ENCODE results near the gene KRT10.
A peak's percentile ranks its signal among the peaks of the same experiment; 100 is the strongest.

KRT10 gene

GRCh38 chr17:40822132-40822812, at the start of gene KRT10:
Gene KRT10 (minus strand): TSS chr17:40822614. CDS start chr17:40822585, 29 bp downstream.
- no peak for TF ChIP-seq CTCF (IDR thresholded peaks at IDR 0.05; ENCODE audit: borderline replicate concordance, insufficient read depth, low read depth, low read length)
- no peak within 1 kb of the TSS for H3K4me3 ChIP-seq (ENCODE audit: low read depth, low read length)

- TF ChIP-seq CTCF (IDR thresholded peaks at IDR 0.05; ENCODE audit: borderline replicate concordance, insufficient read depth, low read depth, low read length), result no peak
- no peak overlapping the region for H3K4me3 ChIP-seq (ENCODE audit: low read depth, low read length)
Measured at GRCh38 chr17:40871316-40871715, 48.9 kb upstream of the KRT10 start.

GRCh38 chr17:40870136-40870535, 47.7 kb upstream of the KRT10 start:
- H3K4me3 ChIP-seq (ENCODE audit: low read depth, low read length), result no peak overlapping the region
- no peak for TF ChIP-seq CTCF (IDR thresholded peaks at IDR 0.05; ENCODE audit: borderline replicate concordance, insufficient read depth, low read depth, low read length)

- TF ChIP-seq CTCF (IDR thresholded peaks at IDR 0.05; ENCODE audit: borderline replicate concordance, insufficient read depth, low read depth, low read length), result no peak
Measured at GRCh38 chr17:40866838-40867237, 44.4 kb upstream of the KRT10 start, which contains the start of gene KRT12. Gene KRT12 (minus strand): TSS chr17:40867223. CDS start chr17:40867186, 37 bp downstream.

GRCh38 chr17:40864661-40865390, 42.4 kb upstream of the KRT10 start:
- TF ChIP-seq CTCF (IDR thresholded peaks at IDR 0.05; ENCODE audit: borderline replicate concordance, insufficient read depth, low read depth, low read length), result no peak
- H3K4me3 ChIP-seq (ENCODE audit: low read depth, low read length), result no peak overlapping the region

More at GRCh38 chr17:40866838-40867237, 44.4 kb upstream of the KRT10 start, which contains the start of gene KRT12:
- no peak within 1 kb of the TSS for H3K4me3 ChIP-seq (ENCODE audit: low read depth, low read length)

GRCh38 chr17:40862985-40863733, 40.7 kb upstream of the KRT10 start:
- H3K4me3 ChIP-seq (ENCODE audit: low read depth, low read length), result no peak overlapping the region
- TF ChIP-seq CTCF (IDR thresholded peaks at IDR 0.05; ENCODE audit: borderline replicate concordance, insufficient read depth, low read depth, low read length), result peak; percentile 48; the same call in 1 of the 2 replicates

Data from GM12875 (cell line).